PC-9 (cell line): ENCODE results near the gene GOLM1.
"Not testable (repeated sequence)": the region's sequence is repeated elsewhere in the genome, so short reads cannot be mapped to it uniquely, and the experiment has no call there.

Experiments
- CTCF ChIP-seq: fragments of 200-600 bp; sonication (generic); conservative IDR thresholded peaks from 2 replicates; pipeline ENCODE4 v1.6.1; 2017; ENCODE audit warnings: mixed run types, antibody characterized with exemption, mild to moderate bottlenecking, moderate library complexity
- EZH2 ChIP-seq: fragments of 200-600 bp; sonication (generic); IDR thresholded peaks from 2 replicates; pipeline ENCODE4 v1.8.0; 2017; ENCODE audit warnings: antibody characterized with exemption, low read depth

GRCh38 chr9:86048018-86048742, 51.2 kb downstream of the GOLM1 start:
- TF ChIP-seq CTCF, EZH2: not testable (repeated sequence)
